GM19238 (cell line): ENCODE results near the gene ADGRL3.
"Not testable (repeated sequence)": the region's sequence is repeated elsewhere in the genome, so short reads cannot be mapped to it uniquely, and the experiment has no call there.

Experiments
- DNase-seq: peaks from one replicate; pipeline ENCODE4 v3.0.0; 2011; ENCODE audit warnings: low spot score; ENCODE audit not compliant: insufficient read length

ADGRL3 gene

GRCh38 chr4:61489927-61490326 lies 289.8 kb downstream of the ADGRL3 start:
- DNase-seq = no peak

DNA sequence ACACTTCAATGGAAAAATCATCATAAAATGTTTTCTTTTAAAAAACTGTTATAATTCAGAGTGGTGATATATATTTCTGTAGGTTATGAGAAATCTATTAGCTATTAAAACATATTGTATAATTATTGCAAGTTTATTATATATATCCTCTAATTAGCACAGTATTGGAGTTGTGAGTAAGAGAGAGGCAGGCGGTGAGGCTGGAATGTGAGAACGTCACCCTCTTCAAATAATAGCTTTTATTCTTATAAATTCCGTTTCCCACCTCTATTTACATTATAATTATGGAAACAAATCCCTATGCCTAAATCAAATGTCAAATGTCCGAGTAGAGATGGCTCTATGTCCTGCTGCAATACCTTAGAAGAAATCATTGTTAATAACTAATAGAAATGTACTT lies 292.9 kb downstream of the ADGRL3 start:
- DNase-seq = no peak

DNA sequence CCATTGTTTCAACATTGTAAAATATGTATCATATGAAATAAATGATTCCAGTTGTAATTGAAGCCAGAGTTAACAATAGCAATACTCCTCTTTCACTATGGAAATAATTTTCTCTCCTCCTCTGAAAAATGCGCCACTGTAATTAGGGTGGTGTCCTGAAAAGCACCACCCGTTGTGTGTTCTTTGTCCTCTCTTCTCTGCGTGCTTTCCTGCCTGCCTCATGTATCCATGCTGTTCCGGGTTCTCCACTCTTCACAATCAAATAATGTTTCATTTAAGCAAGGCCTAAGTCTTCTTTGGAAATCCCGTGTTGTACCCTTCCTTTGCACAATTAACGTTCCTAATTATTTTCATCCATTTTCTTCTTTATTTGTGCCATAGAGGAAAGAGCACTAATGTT lies 293.3 kb downstream of the ADGRL3 start:
- no peak for DNase-seq

DNA sequence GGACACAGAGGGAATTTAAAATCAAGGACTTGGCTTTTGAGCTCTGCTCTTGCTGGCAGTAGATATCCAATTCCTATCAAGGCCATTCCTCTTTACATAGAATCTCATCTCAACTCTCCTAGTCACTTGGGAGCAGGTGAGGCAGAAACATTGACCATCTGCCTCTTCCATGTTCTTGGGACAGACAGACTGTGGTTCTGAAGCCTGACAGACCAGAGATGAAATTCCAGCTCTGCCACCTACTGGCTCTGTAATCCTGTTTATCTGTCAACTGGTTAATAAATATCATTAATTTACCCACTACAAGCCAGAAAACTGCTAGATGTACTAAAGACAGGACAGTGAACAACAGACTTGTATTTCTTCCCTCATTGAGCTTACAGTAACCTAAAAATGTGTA lies 300.8 kb downstream of the ADGRL3 start:
- no peak for DNase-seq

- no peak for DNase-seq
Measured at GRCh38 chr4:61501812-61502211, 301.7 kb downstream of the ADGRL3 start.

DNA sequence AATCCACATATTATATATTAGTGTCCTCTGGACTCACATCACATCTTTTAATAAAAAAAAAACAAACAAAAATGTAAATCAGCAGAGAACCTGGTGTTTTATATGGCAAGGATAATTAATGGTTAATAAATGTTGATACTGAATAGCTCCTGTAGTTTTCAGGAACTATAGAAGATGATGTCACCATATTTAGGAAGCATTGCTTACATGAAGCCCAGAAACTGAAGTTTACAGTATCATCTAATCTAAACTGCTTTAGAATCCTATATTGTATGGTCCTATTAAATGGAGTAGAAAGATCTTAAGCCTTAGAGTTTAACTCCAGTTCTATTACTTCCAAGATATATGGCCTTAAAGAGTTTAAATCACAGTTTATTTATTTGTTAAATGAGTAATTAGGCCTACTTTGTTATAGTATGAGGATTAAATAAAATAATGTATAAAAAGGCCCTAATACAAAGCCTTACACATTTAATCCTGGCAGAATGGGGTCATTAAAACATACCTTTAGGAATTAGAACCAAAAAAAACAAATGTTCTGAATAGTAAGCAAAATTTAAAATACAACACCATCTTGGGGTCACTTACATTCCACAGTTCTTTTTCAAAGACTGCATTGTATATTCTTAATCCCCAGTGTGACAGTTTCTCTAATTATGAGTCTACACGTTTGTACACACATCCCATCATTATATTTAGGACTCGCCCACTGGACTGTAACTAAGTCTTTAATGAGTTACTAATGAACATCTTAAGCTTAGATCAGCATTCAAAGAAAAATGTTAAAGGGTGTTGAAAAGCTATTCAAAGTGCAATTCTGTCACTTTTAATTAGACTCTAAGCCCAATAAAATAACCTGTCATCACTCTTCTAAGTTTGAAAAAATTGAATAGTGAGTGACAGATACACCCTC lies 305.9 kb downstream of the ADGRL3 start:
- DNase-seq = no peak

GRCh38 chr4:61507091-61507490 lies 307.0 kb downstream of the ADGRL3 start:
- DNase-seq = no peak

DNA sequence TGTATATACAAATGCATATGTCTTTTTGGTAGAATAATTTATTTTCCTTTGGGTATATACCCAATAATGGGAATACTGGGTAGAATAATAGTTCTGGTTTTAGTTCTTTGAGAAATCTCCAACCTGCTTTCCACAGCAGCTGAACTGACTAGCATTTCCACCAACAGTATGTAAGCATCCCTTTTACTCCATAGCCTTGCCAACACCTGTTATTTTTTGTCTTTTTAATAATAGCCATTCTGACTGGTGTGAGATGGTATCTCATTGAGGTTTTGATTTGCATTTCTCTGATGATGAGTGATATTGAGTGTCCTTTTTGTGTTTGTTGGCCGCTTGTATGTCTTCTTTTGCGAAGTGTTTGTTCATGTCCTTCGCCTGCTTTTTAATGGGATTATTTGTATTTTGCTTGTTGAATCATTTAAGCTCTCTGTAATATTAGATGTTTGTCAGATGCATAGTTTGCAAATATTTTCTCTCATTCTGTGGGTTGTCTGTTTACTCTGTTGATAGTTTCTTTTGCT lies 309.7 kb downstream of the ADGRL3 start:
- DNase-seq = not testable (repeated sequence)

DNA sequence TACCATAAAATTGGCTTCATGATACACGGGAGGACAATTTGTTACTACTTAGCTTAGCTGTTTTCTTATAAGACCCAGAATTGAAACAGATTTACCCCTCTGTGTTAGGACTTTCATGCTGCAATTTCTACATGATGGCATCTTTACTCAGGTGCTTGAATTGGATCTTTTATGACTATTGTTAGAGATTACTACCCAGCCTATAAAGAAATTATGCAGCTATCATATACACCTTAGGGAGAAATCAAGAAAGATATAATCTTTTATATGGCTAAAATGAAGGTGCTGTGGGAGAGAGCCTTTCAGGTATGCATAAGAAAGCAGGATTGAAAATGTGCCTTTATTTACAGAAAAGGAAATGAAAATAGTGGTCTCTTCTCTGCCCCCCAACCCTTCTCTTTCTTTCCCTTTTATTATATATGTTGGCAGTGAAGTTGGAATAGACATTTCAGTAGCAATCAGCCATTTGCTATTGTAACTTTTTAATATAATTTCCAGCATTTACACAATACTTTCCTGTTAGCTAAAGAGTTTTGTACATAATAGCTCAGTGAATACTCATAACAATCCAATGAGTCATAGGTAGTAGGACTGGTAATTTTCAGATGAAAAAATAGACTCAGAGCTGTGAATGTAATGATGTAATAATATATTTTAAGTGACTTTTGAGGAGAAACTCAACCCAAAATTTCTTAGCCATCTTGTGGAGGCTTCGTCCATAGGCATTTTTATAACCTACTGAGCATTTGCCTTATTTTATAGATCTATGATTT lies 311.8 kb downstream of the ADGRL3 start:
- no peak for DNase-seq

DNA sequence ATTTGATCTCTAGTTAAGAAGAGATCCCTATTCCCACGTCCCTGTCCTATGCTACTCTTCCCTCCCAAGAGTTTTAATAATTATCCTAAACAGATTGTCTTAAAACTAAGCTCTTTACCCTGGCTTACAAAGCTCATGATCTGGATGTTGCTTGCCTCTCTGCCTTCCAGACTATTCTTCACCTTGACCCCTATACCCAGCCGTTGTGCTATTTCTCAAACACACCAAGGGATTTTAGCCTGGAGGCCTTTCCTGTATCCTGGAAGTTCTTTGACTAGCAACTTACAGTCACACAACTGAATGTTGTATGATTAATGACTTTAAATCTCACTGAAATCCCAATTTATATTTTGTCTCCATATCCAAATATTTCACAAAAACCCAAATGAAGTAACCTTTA lies 314.9 kb downstream of the ADGRL3 start:
- no peak for DNase-seq

DNA sequence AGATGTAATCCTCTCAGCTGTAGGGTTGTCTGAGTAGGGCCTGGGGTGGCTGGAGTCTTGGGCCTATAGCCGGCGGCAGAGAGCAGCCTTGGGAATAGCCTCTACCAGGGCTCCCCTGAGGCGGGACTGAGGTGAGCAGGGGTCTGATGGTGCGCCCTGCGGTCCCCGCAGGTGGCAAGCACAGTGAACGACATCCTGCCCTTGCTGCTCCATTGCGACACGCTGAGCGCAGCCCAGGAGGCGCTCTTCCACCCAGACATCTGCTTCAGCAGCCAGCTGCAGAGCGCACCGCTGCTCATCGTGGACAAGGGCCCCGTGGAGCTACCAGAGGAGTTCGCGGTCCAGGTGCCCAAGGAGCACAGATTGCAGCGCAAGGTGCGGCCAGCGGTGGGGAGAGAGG lies 317.0 kb downstream of the ADGRL3 start:
- no peak for DNase-seq

- no peak for DNase-seq
Measured at GRCh38 chr4:61520166-61520565, 320.0 kb downstream of the ADGRL3 start.

- no peak for DNase-seq
Measured at GRCh38 chr4:61520681-61521160, 320.6 kb downstream of the ADGRL3 start.

DNA sequence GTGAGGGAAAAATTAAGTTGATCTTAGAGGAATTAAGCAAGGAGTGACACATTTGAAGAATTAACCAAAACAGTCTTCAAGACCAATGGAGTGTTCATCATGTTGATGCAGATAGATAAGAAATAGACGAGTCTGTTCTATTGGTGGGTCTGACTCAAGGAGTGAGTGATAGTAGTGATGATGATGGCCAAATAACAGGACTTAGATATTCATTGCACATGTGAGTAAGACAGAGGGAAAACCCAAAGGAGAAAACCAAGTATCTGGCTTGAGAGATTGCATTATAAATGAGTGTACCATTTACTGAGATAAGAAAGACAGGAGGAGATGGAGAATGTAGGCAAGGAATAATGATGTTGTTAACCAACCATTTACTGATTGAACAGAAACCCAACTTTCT lies 321.3 kb downstream of the ADGRL3 start:
- no peak for DNase-seq

DNA sequence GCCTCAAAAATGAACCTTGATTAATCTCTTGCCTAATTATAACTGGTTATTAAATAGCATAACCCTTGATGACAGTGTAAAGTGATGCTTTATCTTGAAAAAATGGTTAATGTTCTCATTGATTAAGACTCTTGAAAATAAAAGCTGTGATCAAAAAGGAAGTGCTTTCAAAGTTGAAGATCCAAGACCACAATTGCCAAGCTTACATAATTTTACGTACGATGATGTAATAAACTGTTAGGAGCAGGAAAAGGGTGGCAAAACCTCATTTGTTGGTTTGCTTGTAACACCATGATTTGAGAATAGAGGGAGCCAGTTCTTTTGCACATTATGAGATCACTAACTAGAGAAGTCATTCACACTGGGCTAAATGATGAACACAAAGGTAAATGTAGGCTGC lies 322.2 kb downstream of the ADGRL3 start:
- no peak for DNase-seq

GRCh38 chr4:61527888-61528287 lies 327.8 kb downstream of the ADGRL3 start:
- no peak for DNase-seq

DNA sequence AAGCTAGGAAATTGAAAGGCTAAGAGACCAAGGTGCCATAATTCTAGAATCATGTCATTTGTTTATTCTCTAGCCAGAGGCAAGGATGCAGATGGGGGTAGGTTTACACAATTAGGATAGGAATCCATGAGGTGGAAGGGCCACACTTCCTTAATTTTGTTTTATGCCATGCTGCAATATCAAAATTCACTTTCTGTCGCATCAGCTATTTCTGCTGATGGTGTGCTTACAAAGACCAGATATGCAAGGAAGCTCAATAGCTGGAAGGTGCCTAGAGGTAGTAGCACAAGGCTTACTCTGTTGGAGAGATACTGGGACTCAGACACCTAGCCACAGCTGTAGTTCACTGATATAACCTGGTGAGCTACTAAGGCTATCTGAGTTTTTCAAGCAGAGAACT lies 328.5 kb downstream of the ADGRL3 start:
- DNase-seq = no peak

GRCh38 chr4:61531188-61531587 lies 331.1 kb downstream of the ADGRL3 start:
- no peak for DNase-seq

- no peak for DNase-seq
Measured at GRCh38 chr4:61532336-61533000, 332.3 kb downstream of the ADGRL3 start.

- DNase-seq = no peak
Measured at GRCh38 chr4:61533140-61533539, 333.0 kb downstream of the ADGRL3 start.

DNA sequence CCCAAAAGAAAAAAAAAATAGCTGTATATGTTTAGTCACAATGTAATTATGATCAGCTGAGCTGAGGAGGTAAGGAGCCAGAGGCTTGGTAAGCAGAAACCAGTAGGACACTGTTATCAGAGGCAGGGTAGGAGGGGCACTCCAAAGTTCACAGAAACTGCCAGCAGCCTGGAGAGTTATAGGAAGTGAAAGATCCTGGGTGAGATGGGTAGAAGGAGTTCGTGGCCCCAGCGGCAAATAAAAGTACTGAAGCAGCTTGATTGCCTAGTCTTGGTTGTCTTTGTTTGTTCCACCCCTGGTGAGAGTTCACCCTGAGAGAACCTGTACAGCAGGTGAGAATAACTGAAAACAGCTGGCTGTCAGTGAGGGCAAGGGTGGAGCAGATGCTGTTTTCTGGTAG lies 340.8 kb downstream of the ADGRL3 start:
- no peak for DNase-seq

DNA sequence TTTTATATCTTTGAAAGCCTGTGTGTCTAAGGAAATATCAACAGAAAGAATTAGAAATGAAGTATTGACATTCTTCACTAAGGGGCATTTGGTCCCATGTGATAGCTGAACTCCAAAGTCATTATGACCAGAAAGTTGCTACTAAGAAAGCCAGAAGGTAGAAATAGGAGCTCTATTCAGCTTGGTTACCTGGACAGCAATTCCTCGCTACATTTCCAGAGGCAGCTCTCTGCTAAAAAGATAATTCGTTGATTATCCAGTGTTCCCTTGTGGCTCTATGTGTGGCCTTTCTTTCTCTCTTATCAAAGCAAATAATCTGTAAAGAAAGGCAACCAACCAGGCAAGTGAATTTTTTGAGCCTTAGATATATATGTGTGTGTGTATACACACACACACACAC lies 341.3 kb downstream of the ADGRL3 start:
- no peak for DNase-seq
